Naive thymus-derived CD4-positive, alpha-beta T cell (primary cell): ENCODE results near the gene TMCC2. TPM values are rescaled to one million over a fixed set of nuclear protein-coding genes. Genes with fewer than 3 reads are reported as not detected.

ENCODE experiments used
- polyA plus RNA-seq, 2 donors: library from polyadenylated mRNA; unstranded; fragments of 300-500 nt; fragmentation: Illumina TruSeq; gene quantifications; one replicate each; pipeline ENCODE4 v1.2.3, GENCODE V29; 2021
- total RNA-seq, 6 experiments: library from RNA in 5 of 6; stranded (reverse) in 5 of 6; gene quantifications; 1 replicate in 5 of 6; 2 replicates in 1 of 6; pipeline ENCODE4 v1.2.3 and lab custom pipeline; 2021 to 2026

Gene TMCC2
- total and polyA plus RNA-seq, 7 experiments from 2014 or later = 0.30 to 3.6 (median 1.3) TPM

Other genes starting within 250 kb of the TMCC2 start
- not detected for gene CNTN2, start 184.7 kb upstream of the TMCC2 start, total RNA-seq
- gene CNTN2, start 184.7 kb upstream of the TMCC2 start, polyA plus RNA-seq = not detected
- 1 to 10 TPM; 2.3 to 8.9 (median 3.7) TPM for gene TMEM81, start 143.5 kb upstream of the TMCC2 start, total RNA-seq
- gene TMEM81, start 143.5 kb upstream of the TMCC2 start, polyA plus RNA-seq = under 1 TPM; 0.79 to 0.83 TPM
- gene RBBP5, start 106.0 kb upstream of the TMCC2 start, total RNA-seq = 10 to 100 TPM; 11.0 to 31.5 (median 21.0) TPM
- 10 to 100 TPM; 21.1 to 24.0 TPM for gene RBBP5, start 106.0 kb upstream of the TMCC2 start, polyA plus RNA-seq
- gene DSTYK, start 16.2 kb upstream of the TMCC2 start, total RNA-seq = 10 to 100 TPM; 11.3 to 18.5 (median 15.2) TPM
- gene DSTYK, start 16.2 kb upstream of the TMCC2 start, polyA plus RNA-seq = 1 to 10 TPM; 6.4 to 9.5 TPM
- 10 to 100 TPM in 4 of 5 experiments, 1 to 10 TPM in 1; 9.1 to 57.8 (median 23.0) TPM for gene NUAK2, start 93.8 kb downstream of the TMCC2 start, total RNA-seq
- gene NUAK2, start 93.8 kb downstream of the TMCC2 start, polyA plus RNA-seq = 10 to 100 TPM; 40.7 to 85.5 TPM
- gene KLHDC8A, start 129.0 kb downstream of the TMCC2 start, total RNA-seq = not detected
- not detected for gene KLHDC8A, start 129.0 kb downstream of the TMCC2 start, polyA plus RNA-seq
- under 1 TPM in 1 of 5 experiments, not detected in 4; 0.97 TPM for gene LEMD1, start 194.1 kb downstream of the TMCC2 start, total RNA-seq
- gene LEMD1, start 194.1 kb downstream of the TMCC2 start, polyA plus RNA-seq = not detected
- under 1 TPM in 4 of 5 experiments, not detected in 1; 0.12 to 0.44 (median 0.31) TPM for gene BLACAT1, start 228.1 kb downstream of the TMCC2 start, total RNA-seq
- under 1 TPM in 1 of 2 donors, not detected in 1; 0.13 TPM for gene BLACAT1, start 228.1 kb downstream of the TMCC2 start, polyA plus RNA-seq